Adipocyte (in vitro differentiated cells): ENCODE data around the gene FCRL6.

Experiments
- DNase-seq: peaks from one replicate; pipeline ENCODE4 v3.0.0-alpha.2; 2015; ENCODE audit warnings: low read depth
- H3K27me3 ChIP-seq: replicated peaks from 2 replicates; pipeline ENCODE4 v1.7.0; 2013; ENCODE audit warnings: mild to moderate bottlenecking, low read length, moderate library complexity; ENCODE audit not compliant: control insufficient read depth, insufficient read depth
- H3K36me3 ChIP-seq: 2 replicates; pipeline ENCODE4 v1.7.0; 2013; ENCODE audit warnings: low read length, mild to moderate bottlenecking, moderate library complexity; ENCODE audit not compliant: control insufficient read depth, insufficient read depth, severe bottlenecking
- H3K4me1 ChIP-seq: 2 replicates; pipeline ENCODE4 v1.7.0; 2013; ENCODE audit warnings: mild to moderate bottlenecking, low read length, moderate library complexity; ENCODE audit not compliant: control insufficient read depth, insufficient read depth
- H3K4me3 ChIP-seq: 2 replicates; pipeline ENCODE4 v1.7.0; 2013; ENCODE audit warnings: mild to moderate bottlenecking, low read length, moderate library complexity
- H3K9ac ChIP-seq: 2 replicates; pipeline ENCODE4 v1.7.0; 2013; ENCODE audit warnings: mild to moderate bottlenecking, low read length, moderate library complexity
- H3K9me3 ChIP-seq: 2 replicates; pipeline ENCODE4 v1.7.0; 2013; ENCODE audit warnings: mild to moderate bottlenecking, low read length, moderate library complexity; ENCODE audit not compliant: control insufficient read depth

Gene FCRL6

DNA sequence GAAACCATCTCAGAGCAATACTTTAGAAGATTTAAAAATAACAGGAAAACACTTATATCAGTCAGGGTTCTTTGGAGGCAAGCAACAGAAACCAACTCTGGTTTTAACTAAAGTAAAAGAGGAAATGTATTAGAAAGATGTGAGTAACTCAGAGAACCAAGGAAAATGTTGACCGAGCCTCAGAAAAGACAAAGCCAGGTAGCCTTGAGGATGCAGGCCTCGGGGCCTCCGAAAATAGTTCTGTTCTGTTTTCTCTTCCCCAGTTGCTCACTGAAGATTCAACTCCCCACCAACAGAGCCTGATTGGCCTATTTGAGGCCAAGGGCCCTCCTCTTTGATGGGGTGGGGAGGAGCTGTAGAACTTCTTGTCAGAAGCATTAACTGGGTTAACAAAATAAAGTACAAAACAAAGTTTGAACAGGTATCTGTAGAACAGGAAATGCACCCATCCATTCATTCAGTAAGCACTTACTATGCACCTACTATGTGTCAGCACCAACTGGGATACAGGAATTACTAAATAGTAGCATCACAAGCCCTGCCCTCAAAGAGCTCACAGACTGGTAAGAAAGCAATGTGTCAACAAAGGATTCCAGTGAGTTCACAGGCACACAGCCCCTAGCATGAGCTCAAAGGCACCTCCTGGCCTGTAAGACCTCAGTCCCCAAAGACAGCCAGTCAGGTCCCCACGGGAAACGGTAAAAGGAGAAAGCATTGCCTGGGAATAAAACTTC is 37.1 kb downstream of the FCRL6 start:
- H3K27me3 ChIP-seq = no peaks in the 10 kb centered on the region
- no peak for DNase-seq

DNA sequence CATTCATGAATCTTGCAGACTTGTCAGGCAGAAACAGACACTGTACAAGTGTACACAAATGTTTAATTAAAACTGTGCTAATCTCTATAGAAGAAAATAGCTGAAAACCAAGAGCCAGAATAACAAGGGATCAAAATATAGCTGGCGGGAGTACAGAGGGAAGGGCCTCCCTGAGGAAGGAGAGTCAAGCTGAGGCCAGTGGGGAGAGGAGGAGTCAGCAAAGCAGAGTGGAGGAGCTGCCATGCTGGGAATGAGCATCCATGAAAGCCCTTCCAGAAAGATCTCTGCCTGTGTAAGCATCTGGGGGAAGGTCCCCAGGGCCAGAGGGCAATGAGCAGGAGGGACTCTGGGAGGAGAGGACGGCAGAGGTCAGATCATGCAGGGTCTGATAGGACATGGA is 39.6 kb downstream of the FCRL6 start:
- Histone ChIP-seq H3K9ac (no peak overlapping the region), H3K27me3 (no peaks in the 10 kb centered on the region), H3K4me3 (no peak overlapping the region), H3K9me3 (no peaks in the 10 kb centered on the region), H3K36me3 (no peaks in the 10 kb centered on the region), H3K4me1 (no peaks in the 10 kb centered on the region)
- DNase-seq = no peak

More for the DNA sequence above, 37.1 kb downstream of the FCRL6 start:
- peaks cover 13% of the 10 kb centered on the region for H3K4me1 ChIP-seq
- H3K9ac ChIP-seq = no peak overlapping the region
- H3K36me3 ChIP-seq = no peaks in the 10 kb centered on the region
- H3K9me3 ChIP-seq = no peaks in the 10 kb centered on the region
- H3K4me3 ChIP-seq = no peak overlapping the region

DNA sequence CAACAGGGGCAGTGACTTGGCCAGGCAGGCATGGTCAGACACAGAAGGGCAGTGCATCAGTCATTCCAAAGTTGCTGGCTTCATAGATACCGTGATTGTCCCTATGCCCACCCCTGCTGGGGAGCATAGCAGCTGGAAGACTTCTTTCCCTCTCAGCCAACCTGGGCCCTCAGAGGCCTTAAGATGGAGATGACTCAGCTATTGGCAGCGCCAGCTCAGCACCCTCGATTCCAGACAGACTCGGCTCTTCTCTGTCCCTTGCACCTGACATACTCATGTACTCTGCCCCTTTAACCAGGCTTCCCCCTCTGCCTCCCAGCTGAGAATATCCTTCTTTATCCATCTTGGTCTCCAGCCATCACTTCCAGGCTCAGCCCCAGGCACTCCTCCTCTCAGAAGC is 41.3 kb downstream of the FCRL6 start:
- no peak overlapping the region for H3K4me3 ChIP-seq
- no peaks in the 10 kb centered on the region for H3K36me3 ChIP-seq
- no peak for DNase-seq
- H3K9ac ChIP-seq = no peak overlapping the region
- H3K4me1 ChIP-seq = no peaks in the 10 kb centered on the region
- no peaks in the 10 kb centered on the region for H3K27me3 ChIP-seq
- no peaks in the 10 kb centered on the region for H3K9me3 ChIP-seq

DNA sequence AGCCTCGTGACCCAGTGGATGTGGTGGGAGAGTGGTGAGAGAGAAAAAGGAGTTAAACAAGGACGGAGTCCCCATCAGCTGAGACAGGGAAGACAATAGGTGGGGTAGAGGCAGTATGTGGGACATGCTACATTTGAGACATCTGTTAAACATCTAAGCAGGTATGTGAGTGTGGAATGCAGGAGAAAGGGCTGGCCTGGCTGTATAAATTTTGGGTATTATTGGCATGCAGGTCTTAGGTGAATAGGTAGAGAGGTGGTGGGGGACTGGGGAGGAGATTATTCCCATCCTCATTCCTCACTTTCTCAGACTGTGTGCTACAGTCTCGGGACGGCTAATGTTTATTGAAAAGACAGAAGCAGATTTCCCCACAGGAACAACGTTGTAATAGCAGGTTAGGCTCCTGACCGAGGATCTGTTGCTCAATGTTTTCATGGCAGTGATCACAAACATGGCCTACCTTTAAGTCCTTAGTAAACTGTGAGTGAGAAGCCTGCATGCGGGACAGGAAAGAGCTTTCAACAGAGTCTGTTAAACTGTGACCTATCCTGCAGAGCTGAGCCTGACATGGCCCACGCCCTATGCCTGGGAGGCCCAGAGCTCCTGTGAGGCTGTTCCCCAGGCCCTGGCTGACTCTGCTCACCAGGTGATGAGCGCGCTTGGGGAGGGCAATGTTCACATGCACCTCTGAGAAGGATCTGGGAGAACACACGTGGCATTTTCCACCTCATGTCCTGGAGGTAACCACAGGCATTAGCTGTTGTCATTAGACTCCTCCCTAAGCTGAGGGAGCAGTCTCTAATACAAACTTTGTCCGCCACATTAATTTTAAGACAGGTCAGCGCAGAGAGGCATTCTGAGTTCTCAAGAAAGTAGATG is 43.8 kb downstream of the FCRL6 start:
- Histone ChIP-seq H3K4me1 (peaks cover 5% of the 10 kb centered on the region), H3K4me3 (no peak overlapping the region), H3K9ac (no peak overlapping the region), H3K27me3 (no peaks in the 10 kb centered on the region), H3K9me3 (no peaks in the 10 kb centered on the region), H3K36me3 (no peaks in the 10 kb centered on the region)
- no peak for DNase-seq

DNA sequence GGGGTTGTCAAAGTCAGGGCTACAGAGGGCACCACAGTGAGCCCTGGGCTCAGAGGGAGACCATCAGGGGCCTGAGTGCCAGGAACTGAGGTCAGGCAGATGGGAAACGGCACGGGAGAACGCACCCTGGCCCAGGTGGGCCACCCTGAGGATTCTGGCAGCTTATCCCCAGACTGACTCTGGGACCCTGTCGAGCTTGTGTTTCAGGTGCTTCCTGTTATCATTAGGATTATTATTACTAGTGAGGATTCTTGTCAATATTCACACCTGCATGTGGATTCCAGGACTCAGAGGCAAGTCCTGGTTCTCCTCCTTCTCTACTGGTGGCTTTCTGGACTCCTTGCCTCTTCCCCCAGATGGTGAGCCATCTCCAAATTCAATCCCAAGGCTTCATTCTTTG is 45.1 kb downstream of the FCRL6 start:
- Histone ChIP-seq H3K36me3 (no peaks in the 10 kb centered on the region), H3K27me3 (no peaks in the 10 kb centered on the region), H3K4me3 (no peak overlapping the region), H3K9me3 (no peaks in the 10 kb centered on the region), H3K9ac (no peak overlapping the region), H3K4me1 (peaks cover 5% of the 10 kb centered on the region)
- DNase-seq = no peak

DNA sequence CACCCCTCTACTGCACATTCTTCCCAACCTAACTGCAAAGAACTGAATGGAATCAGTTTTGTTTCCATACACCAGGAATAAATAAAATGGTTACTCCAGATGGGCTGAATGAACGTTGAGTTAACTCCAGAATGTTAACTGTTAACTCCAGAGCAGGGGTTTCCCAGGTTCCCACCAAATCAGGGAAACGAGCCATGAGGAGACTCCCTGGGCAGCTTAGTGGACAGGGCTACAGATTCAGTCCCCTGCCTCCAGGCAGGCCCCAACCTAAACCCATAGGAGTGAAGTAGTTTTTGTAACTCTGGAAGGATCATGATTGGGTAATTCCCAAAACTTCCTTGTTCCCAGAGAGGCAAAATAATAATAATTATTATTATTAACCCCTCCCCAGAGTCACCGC is 46.2 kb downstream of the FCRL6 start:
- Histone ChIP-seq H3K9me3 (no peaks in the 10 kb centered on the region), H3K4me1 (peaks cover 10% of the 10 kb centered on the region), H3K4me3 (no peak overlapping the region), H3K27me3 (no peaks in the 10 kb centered on the region), H3K9ac (no peak overlapping the region), H3K36me3 (no peaks in the 10 kb centered on the region)
- no peak for DNase-seq

DNA sequence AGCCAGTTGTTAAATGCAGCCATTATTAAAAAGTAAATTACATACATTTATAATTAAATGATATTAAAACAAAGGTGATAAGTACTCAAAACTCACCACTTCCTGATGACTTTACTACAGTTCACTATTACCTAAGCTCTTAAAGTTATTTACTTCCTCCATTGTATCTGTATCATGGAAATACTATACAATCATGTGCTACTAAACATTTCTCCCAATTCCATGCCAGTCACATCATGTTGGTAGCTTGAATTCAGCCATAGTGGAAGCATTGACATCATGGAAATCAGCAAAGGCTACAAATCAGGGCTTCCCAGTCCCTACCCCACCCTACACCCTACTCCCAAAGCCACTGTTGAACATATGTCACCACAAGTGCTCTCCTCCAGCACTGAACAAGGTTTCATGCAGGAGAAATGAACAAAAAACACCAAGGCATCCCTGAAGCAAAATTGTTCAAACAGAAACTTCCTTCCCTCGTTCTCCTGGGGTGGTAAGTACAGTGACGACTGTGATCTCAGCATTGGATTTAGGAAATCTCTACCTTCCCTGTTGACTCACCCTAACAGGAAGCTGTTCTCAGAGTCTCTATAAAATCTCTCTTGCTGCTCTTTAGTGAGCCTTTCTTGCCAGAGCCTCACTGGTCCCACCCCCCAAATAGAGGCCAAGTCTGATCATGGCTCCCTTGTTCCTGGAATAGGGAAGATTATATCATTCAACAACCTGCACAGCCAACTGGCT is 47.6 kb downstream of the FCRL6 start:
- Histone ChIP-seq H3K9ac (no peak overlapping the region), H3K9me3 (no peaks in the 10 kb centered on the region), H3K27me3 (no peaks in the 10 kb centered on the region), H3K4me1 (peaks cover 18% of the 10 kb centered on the region), H3K36me3 (no peaks in the 10 kb centered on the region), H3K4me3 (no peak overlapping the region)
- DNase-seq = peak; percentile 16

DNA sequence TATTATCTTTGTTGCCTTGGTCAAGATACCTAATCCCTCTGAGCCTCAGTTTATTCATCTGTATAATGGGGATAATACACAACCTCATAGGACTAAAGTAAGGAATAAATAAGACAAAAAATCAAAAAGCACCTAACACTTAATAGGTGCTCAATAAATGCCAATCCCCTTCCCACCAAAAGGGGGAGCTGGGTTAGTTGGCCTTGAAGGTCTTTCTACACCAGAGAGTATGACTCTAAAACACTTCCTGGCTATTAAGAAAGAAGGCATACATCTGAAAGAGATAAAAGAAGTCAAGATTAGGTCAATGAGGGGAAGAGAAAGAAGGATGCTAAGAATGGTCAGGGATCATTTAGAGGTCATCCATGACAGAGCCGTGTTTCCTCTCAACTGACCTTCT is 49.2 kb downstream of the FCRL6 start:
- peaks cover 24% of the 10 kb centered on the region for H3K4me1 ChIP-seq
- H3K27me3 ChIP-seq = no peaks in the 10 kb centered on the region
- DNase-seq = no peak
- no peak overlapping the region for H3K4me3 ChIP-seq
- H3K9ac ChIP-seq = no peak overlapping the region
- no peaks in the 10 kb centered on the region for H3K36me3 ChIP-seq
- no peaks in the 10 kb centered on the region for H3K9me3 ChIP-seq

DNA sequence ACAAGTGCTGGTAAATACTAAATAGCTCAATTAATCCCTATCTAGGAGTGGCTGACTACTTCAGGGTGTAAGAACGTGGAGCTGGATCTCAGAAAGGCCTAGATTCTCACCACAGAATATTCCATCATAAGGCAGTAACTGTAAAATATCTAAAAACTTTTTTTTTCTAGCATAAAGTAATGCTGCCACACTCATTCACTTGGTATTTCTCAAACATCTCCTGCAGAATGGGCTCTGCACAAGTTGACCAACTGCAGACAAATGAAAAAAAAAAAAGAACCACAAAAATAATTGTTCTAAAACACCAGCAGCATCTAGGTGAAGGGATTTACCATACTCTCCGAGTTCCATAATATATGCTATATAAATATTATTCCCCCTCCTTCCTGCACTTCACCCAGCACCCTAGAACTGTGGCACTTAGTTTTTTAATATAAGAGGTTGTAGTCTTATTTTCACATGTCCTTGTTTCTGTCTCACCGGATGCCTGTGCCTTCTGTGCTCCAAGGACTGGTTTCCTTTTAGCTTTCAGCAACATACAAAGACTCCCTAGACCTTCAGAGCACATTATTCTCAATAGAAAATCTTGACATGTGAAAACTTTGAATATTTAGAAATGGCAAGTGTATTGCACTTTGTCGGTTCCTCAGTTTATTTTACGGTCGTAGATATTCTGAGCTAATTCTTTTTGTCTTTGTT is 51.4 kb downstream of the FCRL6 start:
- Histone ChIP-seq H3K27me3 (no peaks in the 10 kb centered on the region), H3K36me3 (no peaks in the 10 kb centered on the region), H3K9me3 (no peaks in the 10 kb centered on the region), H3K4me3 (peak overlapping the region; percentile 87), H3K4me1 (peaks cover 24% of the 10 kb centered on the region), H3K9ac (peak overlapping the region; percentile 93)
- peak; percentile 60 for DNase-seq

DNA sequence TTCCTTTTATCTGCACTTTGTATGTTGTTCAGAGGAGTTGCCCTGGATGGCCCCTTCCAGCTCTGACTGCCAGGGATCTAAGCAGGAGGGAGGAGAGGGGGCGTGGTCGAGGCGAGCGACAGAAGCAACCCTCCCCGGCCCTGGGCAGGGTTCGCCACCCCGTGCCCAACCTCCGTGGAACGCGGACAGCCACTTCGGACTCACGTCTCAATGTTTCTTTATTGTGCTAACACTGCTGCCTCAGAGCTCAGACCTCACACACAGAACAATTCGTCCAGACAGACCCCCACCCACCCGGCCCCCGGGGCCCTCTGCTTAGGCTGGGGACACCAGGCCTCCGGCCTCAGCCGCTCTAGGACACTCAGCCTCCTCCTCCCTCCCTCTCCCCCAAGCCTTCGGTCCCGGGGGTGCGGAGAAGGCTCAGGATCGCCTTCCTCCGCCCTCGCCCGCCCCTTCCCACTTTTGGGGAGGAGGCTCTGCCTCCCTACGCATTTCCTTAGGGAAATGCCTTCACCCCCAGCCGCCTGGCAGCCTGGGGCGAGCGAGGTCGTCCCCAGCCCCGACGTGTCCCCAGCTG is 52.0 kb downstream of the FCRL6 start:
- DNase-seq = peak; percentile 82
- Histone ChIP-seq H3K4me3 (peak overlapping the region; percentile 87), H3K36me3 (no peaks in the 10 kb centered on the region), H3K27me3 (no peaks in the 10 kb centered on the region), H3K9me3 (no peaks in the 10 kb centered on the region), H3K9ac (peak overlapping the region; percentile 93), H3K4me1 (peaks cover 22% of the 10 kb centered on the region)
